Measurements from ENCODE around the gene ZRANB3. TPM values are rescaled to one million over a fixed set of nuclear protein-coding genes. Genes with fewer than 3 reads are reported as not detected.

Gene ZRANB3
- total RNA-seq, 1 experiment from 2014 or later = 17.1 TPM

DNA sequence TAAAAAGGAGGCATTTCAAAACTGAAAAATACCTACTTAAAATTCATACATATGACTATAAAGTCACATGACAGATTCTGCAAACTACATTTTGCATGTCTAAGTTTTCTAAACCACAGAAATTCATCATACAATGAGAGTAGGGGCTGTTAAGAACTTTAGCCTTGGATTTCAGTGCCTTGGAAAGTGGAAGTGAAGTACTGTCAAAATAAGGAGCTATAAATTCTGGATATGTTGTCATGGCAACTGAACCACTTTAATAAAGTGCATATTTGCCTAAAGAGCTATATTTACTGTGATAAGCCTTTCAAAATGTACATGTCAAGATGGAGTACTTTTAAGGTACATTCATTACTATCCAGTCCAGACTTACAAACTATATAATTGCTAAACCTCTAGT is 251.8 kb downstream of the ZRANB3 start:
- intact Hi-C loops (cut with micrococcal nuclease; ENCODE audit: unreplicated experiment) = no loop called here
- Histone ChIP-seq H3K27me3 (replicated peaks; ENCODE audit: insufficient read depth, low read depth, low read length, poor library complexity) (no peaks in the 10 kb centered on the region), H3K36me3 (ENCODE audit: insufficient read depth, low read length, poor library complexity, severe bottlenecking) (no peaks in the 10 kb centered on the region), H3K27ac (ENCODE audit: low read depth, low read length, poor library complexity, severe bottlenecking) (no peak overlapping the region), H3K4me1 (ENCODE audit: insufficient read depth, low read length, poor library complexity, severe bottlenecking) (no peaks in the 10 kb centered on the region), H3K9me3 (ENCODE audit: low read depth, low read length, poor library complexity, severe bottlenecking) (no peaks in the 10 kb centered on the region), H3K4me3 (ENCODE audit: low read depth, low read length, poor library complexity, severe bottlenecking) (no peak overlapping the region)
- TF ChIP-seq CTCF (conservative IDR thresholded peaks at IDR 0.05; ENCODE audit: low read depth, low read length) (no peak), EZH2 (IDR thresholded peaks at IDR 0.05; ENCODE audit: borderline replicate concordance, low read depth, low read length, poor library complexity, severe bottlenecking) (no peak)
- BruUV-seq (replicated peaks) = no TSS peak
- POLR2A ChIA-PET (ENCODE audit: low non-redundant PET) = no interaction called here
- CTCF ChIA-PET = no interaction called here
- DNase-seq (ENCODE audit: low spot score) = no peak

DNA sequence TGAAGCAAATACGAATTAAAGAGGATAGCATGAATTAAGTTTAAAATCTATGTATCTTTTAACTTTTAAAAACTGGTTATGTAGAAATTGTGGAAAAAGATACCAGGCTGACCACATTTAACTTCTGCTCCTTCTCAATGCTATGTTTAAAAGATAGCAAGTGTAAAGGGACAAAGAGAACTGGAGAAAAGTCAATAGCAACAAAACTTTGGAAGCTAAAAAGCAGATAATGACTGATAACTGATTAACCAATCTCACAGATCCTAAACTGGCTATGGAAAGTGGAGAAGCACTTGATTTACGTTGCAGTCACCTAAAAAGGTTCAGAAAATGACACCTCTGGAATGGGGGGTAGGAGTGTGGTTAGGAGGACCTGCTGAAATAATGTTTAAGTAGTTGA is 254.5 kb downstream of the ZRANB3 start:
- TF ChIP-seq EZH2 (IDR thresholded peaks at IDR 0.05; ENCODE audit: borderline replicate concordance, low read depth, low read length, poor library complexity, severe bottlenecking) = no peak
- TF ChIP-seq CTCF (conservative IDR thresholded peaks at IDR 0.05; ENCODE audit: low read depth, low read length) = no peak
- BruUV-seq (replicated peaks) = no TSS peak
- H3K4me3 ChIP-seq (ENCODE audit: low read depth, low read length, poor library complexity, severe bottlenecking) = no peak overlapping the region
- CTCF ChIA-PET = no interaction called here
- no peaks in the 10 kb centered on the region for H3K27me3 ChIP-seq (replicated peaks; ENCODE audit: insufficient read depth, low read depth, low read length, poor library complexity)
- H3K4me1 ChIP-seq (ENCODE audit: insufficient read depth, low read length, poor library complexity, severe bottlenecking) = no peaks in the 10 kb centered on the region
- no peaks in the 10 kb centered on the region for H3K36me3 ChIP-seq (ENCODE audit: insufficient read depth, low read length, poor library complexity, severe bottlenecking)
- POLR2A ChIA-PET (ENCODE audit: low non-redundant PET) = no interaction called here
- no peak for DNase-seq (ENCODE audit: low spot score)
- intact Hi-C loops (cut with micrococcal nuclease; ENCODE audit: unreplicated experiment) = no loop called here
- H3K9me3 ChIP-seq (ENCODE audit: low read depth, low read length, poor library complexity, severe bottlenecking) = no peaks in the 10 kb centered on the region
- H3K27ac ChIP-seq (ENCODE audit: low read depth, low read length, poor library complexity, severe bottlenecking) = no peak overlapping the region

DNA sequence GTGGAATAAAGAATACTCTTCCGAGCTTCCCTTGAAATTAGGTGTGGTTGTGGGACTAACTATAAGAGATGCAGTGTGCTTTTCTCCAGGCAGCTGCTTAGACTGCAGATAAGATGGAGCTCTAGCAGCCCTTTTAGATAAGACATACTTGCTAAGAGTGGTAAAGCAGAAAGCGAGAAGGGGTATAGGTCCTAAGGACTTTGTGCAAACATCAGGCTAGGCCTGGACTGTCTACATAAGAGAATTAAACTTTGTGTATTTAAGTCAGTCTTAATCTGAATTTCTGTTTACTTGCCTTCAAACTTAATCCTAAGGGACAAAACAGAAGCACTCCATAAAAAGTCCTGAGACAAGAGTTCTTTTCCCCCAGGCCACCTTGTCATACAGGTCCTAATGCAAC is 260.0 kb downstream of the ZRANB3 start:
- ChIA-PET POLR2A (ENCODE audit: low non-redundant PET) (no interaction called here), CTCF (no interaction called here)
- intact Hi-C loops (cut with micrococcal nuclease; ENCODE audit: unreplicated experiment) = no loop called here
- Histone ChIP-seq H3K36me3 (ENCODE audit: insufficient read depth, low read length, poor library complexity, severe bottlenecking) (no peaks in the 10 kb centered on the region), H3K27ac (ENCODE audit: low read depth, low read length, poor library complexity, severe bottlenecking) (no peak overlapping the region), H3K9me3 (ENCODE audit: low read depth, low read length, poor library complexity, severe bottlenecking) (no peaks in the 10 kb centered on the region), H3K4me3 (ENCODE audit: low read depth, low read length, poor library complexity, severe bottlenecking) (no peak overlapping the region), H3K27me3 (replicated peaks; ENCODE audit: insufficient read depth, low read depth, low read length, poor library complexity) (no peaks in the 10 kb centered on the region), H3K4me1 (ENCODE audit: insufficient read depth, low read length, poor library complexity, severe bottlenecking) (no peaks in the 10 kb centered on the region)
- no peak for TF ChIP-seq CTCF (conservative IDR thresholded peaks at IDR 0.05; ENCODE audit: low read depth, low read length)
- no peak for TF ChIP-seq EZH2 (IDR thresholded peaks at IDR 0.05; ENCODE audit: borderline replicate concordance, low read depth, low read length, poor library complexity, severe bottlenecking)
- BruUV-seq (replicated peaks) = no TSS peak
- DNase-seq (ENCODE audit: low spot score) = no peak

All from A673 (cell line).